Measurements from ENCODE around the gene PTPN1. TPM values are rescaled to one million over a fixed set of nuclear protein-coding genes. Genes with fewer than 3 reads are reported as not detected.
A peak's percentile ranks its signal among the peaks of the same experiment; 100 is the strongest.

PTPN1 gene
- total and polyA plus RNA-seq, 2 of the 13 experiments (the other 11 are each of a cell fraction or from before 2014, with no cell fraction given) = 17.7 to 37.2 TPM

GRCh38 chr20:50475681-50476292, 34.4 kb upstream of the PTPN1 start (continued):
- TF ChIP-seq ZHX1 (CRISPR knock-in tag; IDR thresholded peaks at IDR 0.05; ENCODE audit: low read depth) (no peak), ZNF768 (CRISPR knock-in tag; IDR thresholded peaks at IDR 0.05) (0 out of 2 replicates have a peak, but pooled peaks have one; percentile 18), BRCA1 (CRISPR knock-in tag; IDR thresholded peaks at IDR 0.05) (0 out of 2 replicates have a peak, but pooled peaks have one; percentile 47), NCOA2 (CRISPR knock-in tag; IDR thresholded peaks at IDR 0.05) (peak; percentile 53; the same call in 1 of the 2 replicates), ZNF274 (CRISPR knock-in tag; IDR thresholded peaks at IDR 0.05) (0 out of 2 replicates have a peak, but pooled peaks have one; percentile 70), JUN (CRISPR knock-in tag; IDR thresholded peaks at IDR 0.05) (peak; percentile 27; the same call in 1 of the 2 replicates), RXRB (CRISPR knock-in tag; IDR thresholded peaks at IDR 0.05; ENCODE audit: borderline replicate concordance) (peak; percentile 85), ESRRA (CRISPR knock-in tag; IDR thresholded peaks at IDR 0.05; ENCODE audit: low read depth) (no peak), ZNF713 (CRISPR knock-in tag; IDR thresholded peaks at IDR 0.05) (no peak), HMGXB3 (CRISPR knock-in tag; IDR thresholded peaks at IDR 0.05; ENCODE audit: borderline replicate concordance) (no peak), MIXL1 (CRISPR knock-in tag; IDR thresholded peaks at IDR 0.05) (0 out of 2 replicates have a peak, but pooled peaks have one; percentile 20), ETS1 (CRISPR knock-in tag; IDR thresholded peaks at IDR 0.05) (no peak), SAP130 (CRISPR knock-in tag; IDR thresholded peaks at IDR 0.05; ENCODE audit: low read depth) (peak; percentile 82), GATAD2A (CRISPR knock-in tag; IDR thresholded peaks at IDR 0.05) (peak; percentile 68), ZNF207 (IDR thresholded peaks at IDR 0.05; ENCODE audit: borderline replicate concordance) (no peak), DMAP1 (CRISPR knock-in tag; IDR thresholded peaks at IDR 0.05) (0 out of 2 replicates have a peak, but pooled peaks have one; percentile 33), POLR2A (IDR thresholded peaks at IDR 0.05; ENCODE audit: insufficient read depth in 1 of 2, low read depth in 2 of 2, low read length in 2 of 2) (no peak)
- TF ChIP-seq, protein P1, sequence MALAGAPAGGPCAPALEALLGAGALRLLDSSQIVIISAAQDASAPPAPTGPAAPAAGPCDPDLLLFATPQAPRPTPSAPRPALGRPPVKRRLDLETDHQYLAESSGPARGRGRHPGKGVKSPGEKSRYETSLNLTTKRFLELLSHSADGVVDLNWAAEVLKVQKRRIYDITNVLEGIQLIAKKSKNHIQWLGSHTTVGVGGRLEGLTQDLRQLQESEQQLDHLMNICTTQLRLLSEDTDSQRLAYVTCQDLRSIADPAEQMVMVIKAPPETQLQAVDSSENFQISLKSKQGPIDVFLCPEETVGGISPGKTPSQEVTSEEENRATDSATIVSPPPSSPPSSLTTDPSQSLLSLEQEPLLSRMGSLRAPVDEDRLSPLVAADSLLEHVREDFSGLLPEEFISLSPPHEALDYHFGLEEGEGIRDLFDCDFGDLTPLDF (CRISPR knock-in tag; IDR thresholded peaks at IDR 0.05) = 0 out of 2 replicates have a peak, but pooled peaks have one; percentile 34
- TF ChIP-seq, protein P2, sequence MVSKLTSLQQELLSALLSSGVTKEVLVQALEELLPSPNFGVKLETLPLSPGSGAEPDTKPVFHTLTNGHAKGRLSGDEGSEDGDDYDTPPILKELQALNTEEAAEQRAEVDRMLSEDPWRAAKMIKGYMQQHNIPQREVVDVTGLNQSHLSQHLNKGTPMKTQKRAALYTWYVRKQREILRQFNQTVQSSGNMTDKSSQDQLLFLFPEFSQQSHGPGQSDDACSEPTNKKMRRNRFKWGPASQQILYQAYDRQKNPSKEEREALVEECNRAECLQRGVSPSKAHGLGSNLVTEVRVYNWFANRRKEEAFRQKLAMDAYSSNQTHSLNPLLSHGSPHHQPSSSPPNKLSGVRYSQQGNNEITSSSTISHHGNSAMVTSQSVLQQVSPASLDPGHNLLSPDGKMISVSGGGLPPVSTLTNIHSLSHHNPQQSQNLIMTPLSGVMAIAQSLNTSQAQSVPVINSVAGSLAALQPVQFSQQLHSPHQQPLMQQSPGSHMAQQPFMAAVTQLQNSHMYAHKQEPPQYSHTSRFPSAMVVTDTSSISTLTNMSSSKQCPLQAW (CRISPR knock-in tag; IDR thresholded peaks at IDR 0.05) = no peak
- TF ChIP-seq, protein P3, sequence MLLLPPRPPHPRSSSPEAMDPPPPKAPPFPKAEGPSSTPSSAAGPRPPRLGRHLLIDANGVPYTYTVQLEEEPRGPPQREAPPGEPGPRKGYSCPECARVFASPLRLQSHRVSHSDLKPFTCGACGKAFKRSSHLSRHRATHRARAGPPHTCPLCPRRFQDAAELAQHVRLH (CRISPR knock-in tag; IDR thresholded peaks at IDR 0.05; ENCODE audit: borderline replicate concordance, low read depth) = peak; percentile 52; the same call in 1 of the 2 replicates
